Measurements from ENCODE around the gene NRG4.

DNA sequence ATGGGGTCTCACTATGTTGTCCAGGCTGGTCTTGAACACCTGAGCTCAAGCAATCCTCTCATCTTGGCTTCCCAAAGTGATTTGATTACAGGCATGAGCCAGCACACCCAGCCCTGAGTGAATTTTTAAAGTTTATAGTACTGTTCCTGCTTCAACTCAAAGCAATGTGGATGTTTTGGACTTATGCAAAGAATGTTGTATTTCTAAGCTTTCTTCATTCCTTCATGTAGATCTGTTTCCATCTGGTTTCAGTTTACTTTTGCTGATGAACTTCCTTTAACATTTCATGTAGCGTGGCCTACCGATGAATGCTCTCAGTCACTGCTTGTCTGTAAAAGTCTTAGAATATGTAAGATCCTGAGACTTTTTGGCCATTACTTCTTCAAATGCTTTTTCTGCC, 23.2 kb downstream of the NRG4 start:
- TF ChIP-seq CTCF (IDR thresholded peaks at IDR 0.05) (no peak), POLR2A (IDR thresholded peaks at IDR 0.05) (no peak)

Measured in adrenal gland (tissue), 5 donors.